ENCODE measurements around the gene SP100.
"Not testable (repeated sequence)": the region's sequence is repeated elsewhere in the genome, so short reads cannot be mapped to it uniquely, and the experiment has no call there.

Gene SP100

GRCh38 chr2:230416061-230416721, at the start of gene SP100:
Gene SP100 (plus strand): TSS chr2:230416201. CDS start chr2:230416297, 96 bp downstream.
- peak; percentile 70 for DNase-seq (ENCODE audit: low spot score)

DNA sequence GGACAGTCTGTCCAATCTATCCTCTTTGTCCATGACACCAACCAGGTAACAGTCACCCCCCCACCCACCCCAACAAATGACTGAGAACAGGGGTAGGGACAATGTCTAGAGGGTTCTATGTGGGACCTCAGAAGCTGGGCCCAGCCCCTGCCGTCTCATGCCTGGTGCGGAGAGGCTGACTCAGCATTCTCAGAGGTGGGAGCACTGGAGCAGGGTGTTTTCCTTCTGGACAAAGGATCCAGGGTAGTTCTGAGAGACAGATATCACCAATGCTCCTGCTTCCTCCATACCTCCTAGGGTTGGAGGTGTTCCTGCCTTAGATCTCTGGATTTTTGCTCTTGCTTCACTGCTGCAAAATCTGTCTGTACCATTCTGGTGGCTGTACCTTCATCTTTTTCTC, 33.9 kb upstream of the SP100 start:
- no peak for DNase-seq (ENCODE audit: low spot score)

- DNase-seq (ENCODE audit: low spot score): no peak
Measured at GRCh38 chr2:230383453-230383852, 32.5 kb upstream of the SP100 start.

GRCh38 chr2:230384986-230385385, 31.0 kb upstream of the SP100 start:
- DNase-seq (ENCODE audit: low spot score): no peak

DNA sequence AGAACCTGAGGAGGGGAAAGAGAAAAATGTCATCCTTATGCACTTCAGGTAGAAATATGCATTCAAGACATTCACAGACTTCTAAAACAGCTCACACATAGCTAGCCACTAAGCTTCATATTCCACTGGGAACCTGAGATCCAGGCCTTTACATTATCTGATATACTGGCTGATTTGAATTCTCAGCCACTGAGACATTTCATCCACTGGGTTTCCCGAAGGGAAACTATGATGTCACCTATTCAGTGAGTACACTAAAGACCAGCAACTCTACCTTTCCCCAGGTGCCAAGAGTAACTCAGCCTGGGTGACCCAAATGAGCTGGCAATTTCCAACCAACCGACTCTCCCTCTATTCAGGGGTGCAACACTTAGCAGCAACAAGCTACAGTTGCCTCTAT, 21.7 kb upstream of the SP100 start:
- DNase-seq (ENCODE audit: low spot score): no peak

DNA sequence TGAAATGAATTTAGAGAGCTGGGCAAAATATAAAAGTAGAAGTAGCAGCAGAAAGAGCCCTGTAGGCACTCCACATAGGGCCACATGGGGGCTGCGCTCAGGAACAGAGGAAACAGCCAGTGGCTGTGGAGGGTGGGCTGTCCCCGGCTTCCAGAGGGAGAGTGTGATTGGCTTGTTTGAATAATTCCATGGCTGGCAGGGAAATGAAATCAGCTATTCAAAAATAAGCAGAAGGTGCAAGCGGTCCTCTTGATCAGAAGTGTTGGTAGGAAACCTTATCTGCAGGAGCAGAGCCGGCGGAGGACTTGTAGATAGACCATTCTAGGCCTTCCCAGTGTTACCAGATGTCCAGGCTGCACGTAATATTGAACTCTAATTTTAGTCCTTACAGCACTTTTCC, 17.3 kb upstream of the SP100 start:
- DNase-seq (ENCODE audit: low spot score): not testable (repeated sequence)

- DNase-seq (ENCODE audit: low spot score): no peak
Measured at GRCh38 chr2:230400041-230400440, 16.0 kb upstream of the SP100 start.

DNA sequence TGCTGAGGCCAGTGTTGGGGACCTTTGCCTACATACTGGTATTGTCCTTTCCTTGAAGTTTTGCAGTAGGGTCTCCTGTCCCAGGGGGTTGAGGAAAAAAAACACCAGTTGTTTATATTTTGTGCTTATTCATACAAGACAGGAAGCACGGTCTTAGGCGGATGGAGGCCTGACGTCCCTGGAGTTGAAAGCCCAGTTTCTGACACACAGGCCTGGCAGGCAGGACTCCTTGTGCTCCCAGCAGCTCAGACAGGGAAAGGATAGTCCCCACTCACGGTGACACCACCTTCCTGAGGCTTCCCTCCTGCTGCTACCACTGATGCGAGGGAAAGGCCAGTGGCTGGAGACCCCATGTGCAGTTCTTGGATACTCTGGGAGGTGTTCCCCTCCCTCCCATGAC, 15.5 kb upstream of the SP100 start:
- DNase-seq (ENCODE audit: low spot score): no peak

DNA sequence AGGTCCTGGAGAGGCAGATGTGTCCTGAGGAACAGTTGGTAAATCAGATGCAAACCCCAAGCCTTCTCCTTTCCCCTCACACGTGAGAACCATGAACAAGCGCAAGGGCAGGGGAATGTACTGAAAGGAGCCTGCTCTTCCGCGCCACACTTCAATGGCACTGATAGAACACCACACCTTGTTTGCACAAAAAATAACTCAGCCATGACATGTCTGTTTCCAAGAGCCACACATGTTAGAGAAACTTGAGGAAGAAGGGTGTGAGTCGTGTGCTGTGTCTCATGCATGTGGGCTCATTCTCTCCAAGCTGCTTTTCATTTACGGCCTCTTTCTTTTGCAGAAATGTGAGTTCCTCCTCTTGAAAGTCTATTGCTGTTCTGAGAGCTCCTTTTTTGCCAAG, 15.0 kb upstream of the SP100 start:
- DNase-seq (ENCODE audit: low spot score): not testable (repeated sequence)

- DNase-seq (ENCODE audit: low spot score): no peak
Measured at GRCh38 chr2:230403746-230404145, 12.3 kb upstream of the SP100 start.

DNA sequence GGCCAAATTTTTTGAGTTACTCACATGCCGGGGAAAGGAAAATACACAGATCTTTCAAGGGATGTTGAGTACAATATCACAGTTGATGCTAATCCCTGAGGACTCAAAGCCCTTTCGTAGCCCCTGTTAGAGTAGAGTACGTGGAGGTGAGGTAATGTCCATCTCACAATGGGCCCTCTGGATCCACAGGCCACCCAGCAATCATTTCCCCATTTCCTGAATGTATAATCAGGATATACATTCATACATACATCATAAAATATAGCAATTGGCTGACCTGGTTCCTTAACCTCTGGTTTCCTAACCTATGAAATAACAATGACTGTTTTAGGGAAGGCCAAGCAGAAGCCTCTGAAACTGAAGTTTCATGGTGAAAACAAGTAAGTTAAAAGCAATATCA, 10.2 kb upstream of the SP100 start:
- no peak for DNase-seq (ENCODE audit: low spot score)

- DNase-seq (ENCODE audit: low spot score): peak; percentile 57
Measured at GRCh38 chr2:230408244-230408842, 7.7 kb upstream of the SP100 start.

- DNase-seq (ENCODE audit: low spot score): not testable (repeated sequence)
Measured at GRCh38 chr2:230409316-230409715, 6.7 kb upstream of the SP100 start.

GRCh38 chr2:230410263-230410662, 5.7 kb upstream of the SP100 start:
- DNase-seq (ENCODE audit: low spot score): no peak

DNA sequence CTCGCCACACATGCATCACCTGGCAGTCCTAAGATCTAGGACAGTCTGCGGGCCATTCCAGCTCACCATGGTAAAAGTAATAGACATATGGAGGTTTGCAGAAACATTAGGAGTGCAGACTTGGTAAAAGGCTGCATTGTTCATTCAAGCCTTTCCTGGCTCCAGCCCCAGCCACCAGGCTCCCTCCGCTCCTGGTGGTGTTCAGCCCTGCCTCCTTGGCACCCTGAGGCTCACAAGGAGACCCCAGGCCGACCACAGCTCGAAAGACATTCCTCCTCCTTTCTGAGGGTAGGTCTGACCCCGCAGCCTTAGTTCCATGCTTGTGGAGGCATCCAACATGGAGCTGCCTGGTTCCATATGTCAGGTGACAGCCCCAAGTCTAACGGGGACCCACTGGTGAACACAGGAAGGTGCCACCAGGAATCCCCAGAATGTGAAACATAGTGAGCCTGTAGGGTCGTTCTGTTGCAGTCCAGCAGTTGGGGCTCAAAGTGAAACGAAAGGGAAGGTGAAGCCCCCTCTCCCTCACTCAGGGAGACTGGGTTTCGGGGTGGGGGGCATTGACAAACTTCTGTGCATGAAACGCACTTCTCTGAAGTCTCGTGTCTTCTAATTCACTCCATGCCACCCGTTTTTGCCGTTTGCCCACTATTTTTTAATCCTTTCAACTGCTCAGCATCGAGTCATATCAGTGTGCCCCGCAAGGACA, 5.0 kb upstream of the SP100 start:
- DNase-seq (ENCODE audit: low spot score): peak; percentile 59

GRCh38 chr2:230411570-230412370, 4.2 kb upstream of the SP100 start:
- peak; percentile 50 for DNase-seq (ENCODE audit: low spot score)

DNA sequence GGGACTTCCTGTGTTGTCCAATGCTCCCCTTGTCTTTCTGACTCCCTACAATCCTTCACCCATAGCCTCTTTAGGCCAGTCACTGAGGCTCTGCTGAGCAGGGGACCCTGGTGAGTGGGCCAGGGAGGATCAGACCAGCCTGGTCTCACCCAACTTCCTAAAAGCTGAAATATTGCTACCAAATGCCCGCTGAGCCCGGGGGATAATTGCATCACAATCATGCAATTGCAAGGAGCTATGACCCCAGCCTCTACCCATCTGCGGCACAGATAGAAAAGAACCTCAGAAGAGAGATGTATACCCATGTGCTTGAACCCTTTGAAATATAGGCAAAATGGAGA, 3.7 kb upstream of the SP100 start:
- DNase-seq (ENCODE audit: low spot score): no peak

DNA sequence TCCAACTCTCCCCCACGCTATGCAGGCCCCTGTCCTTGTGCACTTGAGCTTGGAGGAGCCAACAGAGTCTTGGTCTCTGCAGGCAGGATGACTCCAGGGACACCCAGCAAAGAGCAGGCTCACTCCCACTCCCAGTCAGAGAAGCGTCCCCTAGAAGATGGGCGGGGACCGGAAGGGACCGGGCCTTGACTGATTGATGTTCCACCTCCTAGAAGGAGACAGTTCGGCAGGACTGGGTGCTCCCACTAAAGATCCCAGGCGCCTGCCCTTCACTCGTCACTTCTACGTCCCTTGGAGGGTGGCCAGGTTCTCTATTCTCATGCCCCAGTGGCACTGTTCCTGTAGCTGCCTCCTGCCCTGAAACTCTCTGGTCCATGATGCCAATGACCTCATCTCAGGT, 3.2 kb upstream of the SP100 start:
- DNase-seq (ENCODE audit: low spot score): no peak

- DNase-seq (ENCODE audit: low spot score): no peak
Measured at GRCh38 chr2:230413479-230413878, 2.5 kb upstream of the SP100 start.

DNA sequence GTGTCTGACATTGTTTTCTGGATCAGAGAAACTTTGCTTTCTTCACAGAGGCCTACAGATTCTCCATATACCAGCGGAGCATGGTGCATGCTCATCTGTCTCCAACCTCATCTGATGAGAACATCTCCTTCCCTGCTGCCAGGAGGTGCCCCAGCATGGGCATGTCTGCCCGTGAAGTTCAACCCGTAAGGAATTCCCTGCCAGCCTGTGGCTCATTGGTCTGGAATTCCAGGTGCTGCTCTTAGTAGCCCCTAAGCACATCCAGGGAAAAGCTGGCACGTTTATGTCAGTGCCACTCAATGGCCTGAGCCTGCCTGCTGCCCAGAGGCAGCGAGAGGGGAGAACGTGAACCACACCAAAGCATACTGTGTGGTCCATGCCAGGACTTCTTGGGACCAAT, 1.7 kb upstream of the SP100 start:
- DNase-seq (ENCODE audit: low spot score): no peak

DNA sequence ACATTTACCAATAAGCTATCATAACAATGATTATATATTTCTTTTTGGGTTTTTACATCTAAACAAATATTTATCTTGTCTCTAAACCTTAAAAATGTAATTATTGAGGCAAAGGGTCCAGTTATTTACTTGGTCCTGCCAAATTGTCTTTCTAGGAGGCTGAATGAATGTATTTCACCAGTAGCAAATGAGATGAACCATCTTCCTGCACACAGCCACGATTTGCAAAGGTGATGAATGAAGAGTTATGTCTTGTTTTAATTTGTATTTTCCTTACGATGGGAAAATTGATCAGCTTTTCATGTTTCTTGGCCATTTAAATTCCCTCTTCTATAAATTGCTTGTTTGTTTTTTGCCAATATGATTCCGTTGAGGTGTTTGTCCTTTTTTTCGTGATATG, 1.4 kb downstream of the SP100 start:
- DNase-seq (ENCODE audit: low spot score): no peak

- DNase-seq (ENCODE audit: low spot score): no peak
Measured at GRCh38 chr2:230418341-230419016, 2.5 kb downstream of the SP100 start.

Measured in COLO829 (cell line).